Lung (tissue), 12 donors: ENCODE data around the gene GPR6. TPM values are rescaled to one million over a fixed set of nuclear protein-coding genes. Genes with fewer than 3 reads are reported as not detected.

ENCODE experiments used
- ATAC-seq: fragments of 200-7000 bp; cut with Tn5 transposase; one replicate; pipeline ENCODE4 v1.9.1; 2020; ENCODE audit warnings: moderate number of reproducible peaks; ENCODE audit not compliant: insufficient read depth, low FRiP score
- DNase-seq, 3 donors: peaks; one replicate each; pipeline ENCODE4 v3.0.0-alpha.2; 2013 to 2017
- H3K27ac ChIP-seq, 2 donors: one replicate each; pipeline ENCODE4 v1.5.1; 2013; ENCODE audit warnings: mild to moderate bottlenecking in 2 of 2, moderate library complexity in 2 of 2, control low read depth in 1 of 2, inconsistent platforms in 1 of 2, low read depth in 1 of 2, low read length in 1 of 2
- H3K27me3 ChIP-seq, 3 donors: one replicate each; pipeline ENCODE4 v1.5.1; 2013; ENCODE audit warnings: low read length in 2 of 3; ENCODE audit not compliant: control insufficient read depth in 3 of 3, insufficient read depth in 3 of 3
- H3K36me3 ChIP-seq, 4 donors: one replicate each; pipeline ENCODE4 v1.5.1; 2013; ENCODE audit warnings: low read length in 4 of 4, mild to moderate bottlenecking in 1 of 4, moderate library complexity in 1 of 4; ENCODE audit not compliant: control insufficient read depth in 4 of 4, insufficient read depth in 4 of 4
- H3K4me1 ChIP-seq, 5 donors: one replicate each; pipeline ENCODE4 v1.5.1; 2013; ENCODE audit warnings: low read length in 5 of 5, mild to moderate bottlenecking in 2 of 5, moderate library complexity in 1 of 5; ENCODE audit not compliant: control insufficient read depth in 5 of 5, insufficient read depth in 5 of 5
- H3K4me3 ChIP-seq: one replicate; pipeline ENCODE4 v1.5.1; 2013; ENCODE audit warnings: mild to moderate bottlenecking, control low read depth, moderate library complexity
- H3K9ac ChIP-seq, 2 donors: one replicate each; pipeline ENCODE4 v1.5.1; 2013; ENCODE audit warnings: low read length in 2 of 2, control low read depth in 1 of 2; ENCODE audit not compliant: insufficient read depth in 1 of 2
- H3K9me3 ChIP-seq, 4 donors: one replicate each; pipeline ENCODE4 v1.5.1; 2013; ENCODE audit warnings: low read length in 3 of 4, mild to moderate bottlenecking in 1 of 4, moderate library complexity in 1 of 4; ENCODE audit not compliant: control insufficient read depth in 4 of 4, insufficient read depth in 3 of 4
- CTCF ChIP-seq: IDR thresholded peaks from 2 replicates; pipeline ENCODE4 v1.5.1; 2012; ENCODE audit warnings: mild to moderate bottlenecking; ENCODE audit errors: control extremely low read depth, extremely low read depth
- WGBS, 2 donors: extraction: QIAGEN DNeasy Blood & Tissue Kit; methylation state at CpG; one replicate each; pipeline ENCODE4 v1.1.7; 2013; 5-methylcytosine and 5-hydroxymethylcytosine counted together
- polyA plus RNA-seq, 2 donors: library from polyadenylated mRNA; stranded (reverse); fragments of 200-250 nt; gene quantifications; one replicate each; pipeline ENCODE4 v1.2.1, GENCODE V29; 2013
- total RNA-seq, 2 donors: library from RNA; depleted of rRNA in 1 of 2; stranded (reverse); fragments of >200 nt in 1 of 2; gene quantifications; one replicate each; pipeline ENCODE4 v1.2.1, GENCODE V29; 2014 to 2021
- donor health status: control.
- donor health status: control.
- donor health status: Bipolar disorder and iron deficiency.
- donor health status: healthy.
- donor health status: DM: yes; HTN: yes; CAD: no.

GPR6 gene
- total and polyA plus RNA-seq, 4 donors: not detected

GRCh38 chr6:109949281-109950065 lies 28.6 kb upstream of the GPR6 start:
- WGBS, 2 donors: 84 to 85% methylated on average over 19 of the region's 19 CpGs
- TF ChIP-seq CTCF: no peak
- no peak for DNase-seq

DNA sequence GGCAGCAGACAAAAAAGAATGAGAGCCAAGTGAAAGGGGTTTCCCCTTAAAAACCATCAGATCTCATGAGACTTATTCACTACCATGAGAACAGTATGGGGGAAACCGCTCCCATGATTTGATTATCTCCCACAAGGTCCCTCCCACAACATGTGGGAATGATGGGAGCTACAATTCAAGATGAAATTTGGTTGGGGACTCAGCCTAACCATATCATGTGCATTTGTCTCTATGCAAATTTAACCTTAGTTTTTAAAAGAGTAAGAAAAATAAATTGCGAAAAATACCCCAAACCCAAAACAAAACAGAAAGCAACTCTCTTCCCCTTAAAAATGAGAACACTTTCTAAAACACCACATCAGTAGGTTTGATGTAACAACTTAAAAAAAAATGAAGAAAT lies 22.6 kb upstream of the GPR6 start:
- H3K9me3 ChIP-seq: peaks cover 0 to 4% (median 0%) of the 10 kb centered on the region in 4 donors
- no peaks in the 10 kb centered on the region for H3K4me1 ChIP-seq
- no peak overlapping the region for H3K27ac ChIP-seq
- no peaks in the 10 kb centered on the region for H3K36me3 ChIP-seq
- WGBS, 2 donors: 91 to 95% methylated on average over 2 of the region's 2 CpGs
- no peak for DNase-seq
- TF ChIP-seq CTCF: no peak
- ATAC-seq: no peak
- no peaks in the 10 kb centered on the region for H3K27me3 ChIP-seq
- no peak overlapping the region for H3K4me3 ChIP-seq
- no peak overlapping the region for H3K9ac ChIP-seq

More at GRCh38 chr6:109949281-109950065, 28.6 kb upstream of the GPR6 start:
- Histone ChIP-seq H3K27me3 (no peaks in the 10 kb centered on the region), H3K36me3 (no peaks in the 10 kb centered on the region), H3K27ac (no peak overlapping the region), H3K4me1 (no peaks in the 10 kb centered on the region), H3K4me3 (no peak overlapping the region), H3K9me3 (no peaks in the 10 kb centered on the region), H3K9ac (no peak overlapping the region)
- no peak for ATAC-seq

- DNase-seq (no peak), ATAC-seq (no peak)
- no peaks in the 10 kb centered on the region for H3K4me1 ChIP-seq
- no peak for TF ChIP-seq CTCF
- H3K27me3 ChIP-seq: no peaks in the 10 kb centered on the region
- H3K27ac ChIP-seq: no peak overlapping the region
- H3K4me3 ChIP-seq: no peak overlapping the region
- 90 to 92% methylated on average over 1 of the region's 1 CpG for whole genome bisulfite sequencing, 2 donors
- no peaks in the 10 kb centered on the region for H3K36me3 ChIP-seq
- peaks cover 0 to 10% (median 0%) of the 10 kb centered on the region in 4 donors for H3K9me3 ChIP-seq
- no peak overlapping the region for H3K9ac ChIP-seq
These were observed 19.5 kb upstream of the GPR6 start for GRCh38 chr6:109958626-109959025.
